PC-3 (cell line): ENCODE measurements around the gene PRUNE2.

Experiments used
- EZH2 ChIP-seq: fragments of 300-600 bp; sonication (generic); IDR thresholded peaks from one replicate; pipeline ENCODE4 v1.6.1; 2017; ENCODE audit warnings: antibody characterized with exemption, mild to moderate bottlenecking, low read length; ENCODE audit not compliant: unreplicated experiment
- EZH2phosphoT487 ChIP-seq: fragments of 300-600 bp; sonication (generic); IDR thresholded peaks from 2 replicates; pipeline ENCODE4 v1.6.1; 2018; ENCODE audit warnings: mild to moderate bottlenecking, antibody characterized with exemption, low read length, borderline replicate concordance
- TF ChIP-seq, protein P1 (sequence below): fragments of 300-600 bp; sonication (generic); conservative IDR thresholded peaks from 2 replicates; pipeline ENCODE4 v1.5.1; 2017; ENCODE audit warnings: antibody characterized with exemption, low read depth, mild to moderate bottlenecking, low read length

DNA sequence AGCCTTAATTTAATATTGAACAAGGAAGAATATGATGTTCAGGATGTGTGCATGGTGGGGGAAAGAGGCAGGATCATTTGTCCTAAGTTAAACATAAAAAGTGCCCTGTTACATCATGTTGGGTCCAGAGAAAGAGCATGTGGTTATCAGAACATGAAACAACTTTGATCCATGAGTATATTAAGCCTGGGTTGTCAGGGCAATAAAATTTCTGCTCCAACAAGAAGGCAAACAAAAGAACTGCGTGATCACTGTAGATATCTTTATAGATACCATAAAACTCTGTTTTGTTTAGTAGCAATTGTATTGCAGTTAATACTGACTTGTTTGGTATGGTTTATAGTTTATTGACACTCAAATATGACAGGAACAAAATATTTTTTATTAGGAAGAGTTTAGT, 106.4 kb downstream of the PRUNE2 start:
- TF ChIP-seq, protein P1, sequence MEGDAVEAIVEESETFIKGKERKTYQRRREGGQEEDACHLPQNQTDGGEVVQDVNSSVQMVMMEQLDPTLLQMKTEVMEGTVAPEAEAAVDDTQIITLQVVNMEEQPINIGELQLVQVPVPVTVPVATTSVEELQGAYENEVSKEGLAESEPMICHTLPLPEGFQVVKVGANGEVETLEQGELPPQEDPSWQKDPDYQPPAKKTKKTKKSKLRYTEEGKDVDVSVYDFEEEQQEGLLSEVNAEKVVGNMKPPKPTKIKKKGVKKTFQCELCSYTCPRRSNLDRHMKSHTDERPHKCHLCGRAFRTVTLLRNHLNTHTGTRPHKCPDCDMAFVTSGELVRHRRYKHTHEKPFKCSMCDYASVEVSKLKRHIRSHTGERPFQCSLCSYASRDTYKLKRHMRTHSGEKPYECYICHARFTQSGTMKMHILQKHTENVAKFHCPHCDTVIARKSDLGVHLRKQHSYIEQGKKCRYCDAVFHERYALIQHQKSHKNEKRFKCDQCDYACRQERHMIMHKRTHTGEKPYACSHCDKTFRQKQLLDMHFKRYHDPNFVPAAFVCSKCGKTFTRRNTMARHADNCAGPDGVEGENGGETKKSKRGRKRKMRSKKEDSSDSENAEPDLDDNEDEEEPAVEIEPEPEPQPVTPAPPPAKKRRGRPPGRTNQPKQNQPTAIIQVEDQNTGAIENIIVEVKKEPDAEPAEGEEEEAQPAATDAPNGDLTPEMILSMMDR, result no peak
- TF ChIP-seq EZH2phosphoT487 (no peak), EZH2 (no peak)
